ENCODE measurements around the gene SH3BP4. TPM values are rescaled to one million over a fixed set of nuclear protein-coding genes. Genes with fewer than 3 reads are reported as not detected.

The SH3BP4 gene
- polyA plus RNA-seq, 2 of the 4 experiments (the other 2 are of a cell fraction): 22.6 to 35.7 TPM

- TF ChIP-seq E2F6 (IDR thresholded peaks at IDR 0.05; ENCODE audit: borderline replicate concordance, low read depth) (no peak), TFCP2L1 (CRISPR knock-in tag; IDR thresholded peaks at IDR 0.05) (no peak), KDM1A (IDR thresholded peaks at IDR 0.05; ENCODE audit: low read depth) (no peak), FOXS1 (CRISPR knock-in tag; IDR thresholded peaks at IDR 0.05) (no peak), JUNB (IDR thresholded peaks at IDR 0.05) (no peak)
These were observed 122.1 kb downstream of the SH3BP4 start (continued) for GRCh38 chr2:235073868-235074413.

GRCh38 chr2:235077046-235077445, 125.2 kb downstream of the SH3BP4 start:
- TF ChIP-seq KDM5A (IDR thresholded peaks at IDR 0.05) (no peak), ATOH8 (CRISPR knock-in tag; IDR thresholded peaks at IDR 0.05; ENCODE audit: low read depth) (no peak), HDAC2 (IDR thresholded peaks at IDR 0.05) (no peak), CBX2 (IDR thresholded peaks at IDR 0.05; ENCODE audit: borderline replicate concordance, low read depth) (no peak), RCOR1 (IDR thresholded peaks at IDR 0.05; ENCODE audit: low read depth, low read length) (no peak), CBX8 (IDR thresholded peaks at IDR 0.05) (no peak), PBX3 (IDR thresholded peaks at IDR 0.05) (no peak), POLR2A (IDR thresholded peaks at IDR 0.05; ENCODE audit: low read length) (no peak), ESRRA (IDR thresholded peaks at IDR 0.05; ENCODE audit: borderline replicate concordance, low read length) (no peak), MAFK (IDR thresholded peaks at IDR 0.05; ENCODE audit: partially characterized antibody) (no peak), POLR2AphosphoS2 (conservative IDR thresholded peaks at IDR 0.05; ENCODE audit: low read length) (no peak), HOXB13 (CRISPR knock-in tag; IDR thresholded peaks at IDR 0.05; ENCODE audit: low read depth) (no peak), MAX (IDR thresholded peaks at IDR 0.05) (no peak)
- Histone ChIP-seq H3K4me2 (no peak overlapping the region), H3K4me1 (no peaks in the 10 kb centered on the region), H3K4me3 (no peak overlapping the region), H3K9me3 (no peaks in the 10 kb centered on the region), H3K27ac (no peak overlapping the region)
- DNase-seq (ENCODE audit: low read depth in 1 of 2, low spot score in 1 of 2): no peak
- 84% methylated on average over 5 of the region's 5 CpGs for WGBS (ENCODE audit: missing lambda C conversion rate)
- POLR2A ChIA-PET: no interaction called here
- no peak for FAIRE-seq
- CTCF ChIA-PET: no interaction called here
- ATAC-seq: no peak

- ATAC-seq (no peak), FAIRE-seq (no peak), DNase-seq (ENCODE audit: low read depth in 1 of 2, low spot score in 1 of 2) (no peak)
- no peaks in the 10 kb centered on the region for H3K4me1 ChIP-seq
- H3K9me3 ChIP-seq: no peaks in the 10 kb centered on the region
- TF ChIP-seq ATOH8 (CRISPR knock-in tag; IDR thresholded peaks at IDR 0.05; ENCODE audit: low read depth): no peak
- no peak for TF ChIP-seq CHD2 (IDR thresholded peaks at IDR 0.05; ENCODE audit: low read length, partially characterized antibody)
- no peak for TF ChIP-seq HOXB5 (CRISPR knock-in tag; IDR thresholded peaks at IDR 0.05)
- TF ChIP-seq FOSB (CRISPR knock-in tag; IDR thresholded peaks at IDR 0.05): no peak
- no peak for TF ChIP-seq HES2 (IDR thresholded peaks at IDR 0.05)
- no peak for TF ChIP-seq KDM5A (IDR thresholded peaks at IDR 0.05)
- no peak for TF ChIP-seq RNF2 (IDR thresholded peaks at IDR 0.05; ENCODE audit: borderline replicate concordance, low read depth)
- TF ChIP-seq GATA3 (IDR thresholded peaks at IDR 0.05; ENCODE audit: borderline replicate concordance): no peak
- TF ChIP-seq SMC3 (IDR thresholded peaks at IDR 0.05): no peak
- no peak for TF ChIP-seq TFCP2L1 (CRISPR knock-in tag; IDR thresholded peaks at IDR 0.05)
- TF ChIP-seq KDM1A (IDR thresholded peaks at IDR 0.05; ENCODE audit: low read depth): no peak
- no peak for TF ChIP-seq CTCF (IDR thresholded peaks at IDR 0.05)
- no peak for TF ChIP-seq NR3C1 (IDR thresholded peaks at IDR 0.05)
- TF ChIP-seq MYC (IDR thresholded peaks at IDR 0.05; ENCODE audit: borderline replicate concordance, low read length): no peak
- no peak for TF ChIP-seq PBX3 (IDR thresholded peaks at IDR 0.05)
- no peak for TF ChIP-seq PHF8 (IDR thresholded peaks at IDR 0.05; ENCODE audit: borderline replicate concordance, low read depth)
- TF ChIP-seq E2F6 (IDR thresholded peaks at IDR 0.05; ENCODE audit: borderline replicate concordance, low read depth): no peak
- TF ChIP-seq JUNB (IDR thresholded peaks at IDR 0.05): no peak
- TF ChIP-seq POLR2A (IDR thresholded peaks at IDR 0.05; ENCODE audit: low read length): no peak
- 58% methylated on average over 4 of the region's 4 CpGs for WGBS (ENCODE audit: missing lambda C conversion rate)
- no peak overlapping the region for H3K4me2 ChIP-seq
- ChIA-PET CTCF (interaction anchor here (0.9 kb wide), 1 partner anchor 22 kb away, joined by 3 read pairs; no protein-coding TSS in a partner anchor), POLR2A (no interaction called here)
- no peak overlapping the region for H3K4me3 ChIP-seq
- H3K27ac ChIP-seq: no peak overlapping the region
These were observed 126.4 kb downstream of the SH3BP4 start for GRCh38 chr2:235078182-235078581.

Measured in A549 (cell line).